GM18909 (cell line): ENCODE measurements around the gene KLF6.
"Not testable (repeated sequence)": the region's sequence is repeated elsewhere in the genome, so short reads cannot be mapped to it uniquely, and the experiment has no call there.

Experiments used
- ATAC-seq: cut with Tn5 transposase; IDR thresholded peaks from one replicate; pipeline ENCODE4 v1.9.1; 2021; ENCODE audit warnings: mild to moderate bottlenecking; ENCODE audit not compliant: unreplicated experiment, poor library complexity

Gene KLF6

GRCh38 chr10:3740157-3740871 is 44.7 kb downstream of the KLF6 start:
- peak; percentile 74 for ATAC-seq

GRCh38 chr10:3738855-3739350 is 46.1 kb downstream of the KLF6 start:
- ATAC-seq: no peak

DNA sequence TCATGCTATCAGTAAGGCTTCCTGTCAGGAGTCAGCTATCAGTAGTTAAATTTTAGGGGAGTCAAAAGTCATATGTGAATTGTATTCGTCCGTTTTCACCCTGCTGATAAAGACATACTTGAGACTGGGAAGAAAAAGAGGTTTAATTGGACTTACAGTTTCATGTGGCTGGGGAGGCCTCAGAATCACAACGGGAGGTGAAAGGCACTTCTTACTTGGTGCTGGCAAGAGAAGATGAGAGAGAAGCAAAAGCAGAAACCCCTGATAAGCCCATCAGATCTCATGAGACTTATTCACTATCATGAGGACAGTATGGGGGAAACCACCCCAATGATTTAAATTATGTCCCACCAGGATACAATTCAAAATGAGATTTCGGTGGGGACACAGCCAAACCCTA is 47.1 kb downstream of the KLF6 start:
- ATAC-seq: no peak

DNA sequence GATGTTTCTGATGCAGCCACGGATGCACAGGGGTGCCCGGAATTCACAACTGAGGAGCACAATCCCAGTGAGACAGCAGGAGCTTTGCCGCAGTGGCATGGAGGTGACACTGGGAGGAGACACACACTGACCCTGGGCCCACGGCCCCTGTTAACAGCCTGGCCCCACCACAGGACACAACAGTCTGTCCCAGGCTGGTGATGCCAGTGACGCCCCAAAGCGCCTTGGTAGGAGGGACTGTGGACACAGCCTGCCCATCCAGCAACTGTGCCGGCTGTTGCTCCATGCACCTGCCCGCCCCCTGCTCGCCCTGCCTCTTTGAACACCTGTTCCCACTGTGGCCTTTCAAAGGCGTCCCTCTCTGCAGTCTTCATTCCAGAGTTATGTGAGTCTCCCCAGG is 49.8 kb downstream of the KLF6 start:
- no peak for ATAC-seq

DNA sequence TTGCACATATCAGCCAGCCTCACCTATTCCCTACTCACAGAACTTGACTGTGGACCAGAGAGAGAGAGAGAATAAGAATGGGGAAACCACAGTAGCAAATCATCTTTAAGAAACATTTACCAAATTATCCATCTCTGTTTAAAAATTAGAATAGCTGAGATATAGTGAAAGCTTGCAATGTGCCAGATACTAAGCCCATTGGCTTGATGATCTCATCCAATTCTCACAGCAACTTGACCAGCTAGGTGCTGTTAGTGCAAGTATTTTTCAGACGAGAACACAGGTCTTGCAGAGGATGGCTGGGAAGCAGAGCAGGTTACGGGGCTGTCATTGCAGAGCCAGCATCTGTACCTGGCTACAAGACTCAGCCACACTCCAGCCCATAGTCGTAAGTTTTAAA is 50.9 kb downstream of the KLF6 start:
- no peak for ATAC-seq

DNA sequence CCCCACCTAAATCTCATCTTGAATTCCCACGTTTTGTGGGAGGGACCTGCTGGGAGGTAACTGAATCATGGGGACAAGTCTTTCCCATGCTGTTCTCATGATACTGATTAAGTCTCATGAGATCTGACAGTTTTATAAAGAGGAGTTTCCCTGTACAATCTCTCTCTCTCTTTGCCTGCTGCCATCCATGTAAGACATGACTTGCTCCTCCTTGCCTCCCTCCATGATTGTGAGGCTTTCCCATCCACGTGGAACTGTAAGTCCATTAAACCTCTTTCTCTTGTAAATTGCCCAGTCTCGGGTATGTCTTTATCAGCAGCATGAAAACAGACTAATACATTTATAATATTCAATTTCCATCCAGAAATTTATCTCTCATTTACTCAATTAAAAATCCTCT is 52.8 kb downstream of the KLF6 start:
- not testable (repeated sequence) for ATAC-seq

GRCh38 chr10:3729397-3729976 is 55.5 kb downstream of the KLF6 start:
- no peak for ATAC-seq

DNA sequence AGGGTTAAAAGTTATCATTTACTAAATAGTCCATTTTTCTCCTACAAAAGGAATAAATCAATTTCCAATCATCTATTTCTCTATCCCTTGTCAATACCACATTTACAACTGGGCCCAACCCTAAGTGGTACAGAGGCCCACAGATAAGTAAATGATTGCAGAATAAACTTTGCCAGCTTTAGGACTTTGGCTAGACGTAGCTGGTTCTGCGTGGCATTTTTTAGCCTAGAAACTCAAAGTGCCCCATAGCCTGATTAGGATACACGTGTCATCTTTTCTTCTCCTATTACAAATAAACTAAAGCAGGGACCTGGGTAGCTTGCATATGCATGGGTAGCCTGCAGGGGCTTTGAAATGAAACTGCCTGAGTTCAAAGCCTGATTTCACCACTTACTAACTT is 56.4 kb downstream of the KLF6 start:
- no peak for ATAC-seq

- ATAC-seq: no peak
Observed at GRCh38 chr10:3727268-3727667, 57.7 kb downstream of the KLF6 start.
